Epithelial cell of esophagus (primary cell): Measurements from ENCODE around the gene PDCD2.

ENCODE experiments used
- DNase-seq: peaks from one replicate; pipeline ENCODE4 v3.0.0; 2010; ENCODE audit warnings: low read depth
- H3K4me3 ChIP-seq: 2 replicates; pipeline ENCODE4 v1.5.1; 2011; ENCODE audit warnings: mild to moderate bottlenecking, low read length, control low read depth
- CTCF ChIP-seq: IDR thresholded peaks from 2 replicates; pipeline ENCODE4 v1.5.1; 2011; ENCODE audit warnings: low read depth, mild to moderate bottlenecking, low read length, control low read depth, inconsistent platforms; ENCODE audit not compliant: insufficient read depth; ENCODE audit errors: missing control alignments

PDCD2 gene

GRCh38 chr6:170584954-170585498 lies 589 bp upstream of the PDCD2 start:
- no peak for TF ChIP-seq CTCF
- H3K4me3 ChIP-seq = peak overlapping the region; percentile 95
- peak; percentile 67 for DNase-seq

- no peak for DNase-seq
- H3K4me3 ChIP-seq = peak overlapping the region; percentile 95
- peak; percentile 18 for TF ChIP-seq CTCF
Measured at GRCh38 chr6:170583756-170584180, 669 bp downstream of the PDCD2 start.

- no peak for TF ChIP-seq CTCF
Measured at GRCh38 chr6:170578909-170579308, 5.5 kb downstream of the PDCD2 start.

GRCh38 chr6:170575250-170575649 lies 9.2 kb downstream of the PDCD2 start:
- H3K4me3 ChIP-seq = no peak overlapping the region
- DNase-seq = peak; percentile 42
- TF ChIP-seq CTCF = peak; percentile 49

More at GRCh38 chr6:170578909-170579308, 5.5 kb downstream of the PDCD2 start:
- H3K4me3 ChIP-seq = no peak overlapping the region
- DNase-seq = no peak

- H3K4me3 ChIP-seq = no peak overlapping the region
- TF ChIP-seq CTCF = no peak
- DNase-seq = no peak
Measured at GRCh38 chr6:170572704-170573466, 11.6 kb downstream of the PDCD2 start.

GRCh38 chr6:170564936-170565530 lies 19.4 kb downstream of the PDCD2 start:
- no peak for TF ChIP-seq CTCF
- H3K4me3 ChIP-seq = no peak overlapping the region
- DNase-seq = no peak
